SK-N-SH (cell line): Measurements from ENCODE around the gene SHISA8. TPM values are rescaled to one million over a fixed set of nuclear protein-coding genes. Genes with fewer than 3 reads are reported as not detected.

Source experiments
- CTCF ChIA-PET: fragments of 300-600, 350-600 bp; formaldehyde crosslinking; extraction: SDS; loops from one replicate; lab custom pipeline; 2021; lab: Yijun Ruan, JAX
- POLR2A ChIA-PET: fragments of 350-600 bp; sonication (Branson Sonifier 250); formaldehyde crosslinking; extraction: SDS; loops from one replicate; lab custom pipeline; 2020; ENCODE audit warnings: antibody characterized with exemption, inconsistent platforms; lab: Yijun Ruan, JAX
- DNase-seq: peaks from one replicate; pipeline ENCODE4 v3.0.0; 2012
- H2AFZ ChIP-seq: fragments of 200-600 bp; sonication (generic); 2 replicates; pipeline ENCODE4 v1.8.1; 2016; ENCODE audit warnings: antibody characterized with exemption, mild to moderate bottlenecking, low read depth
- H3F3A ChIP-seq: fragments of 200-600 bp; sonication (generic); replicated peaks from 2 replicates; pipeline ENCODE3; 2016; ENCODE audit warnings: antibody characterized with exemption, mild to moderate bottlenecking; ENCODE audit not compliant: insufficient read depth
- H3K27ac ChIP-seq, 2 experiments: fragments of 200-500 bp in 1 of 2; fragments of 200-600 bp in 1 of 2; sonication (Bioruptor generic) in 1 of 2; sonication (generic), shearing (Covaris generic) in 1 of 2; 2 replicates each; pipeline versions ENCODE4 v1.5.1 to v1.6.1; 2014 to 2016; ENCODE audit warnings: low read depth in 2 of 2, inconsistent platforms in 1 of 2, low read length in 1 of 2, mild to moderate bottlenecking in 1 of 2, mixed read lengths in 1 of 2
- H3K27me3 ChIP-seq: fragments of 200-600 bp; sonication (generic), shearing (Covaris generic); 2 replicates; pipeline ENCODE4 v1.6.1; 2016; ENCODE audit warnings: mixed run types; ENCODE audit not compliant: insufficient read depth
- H3K36me3 ChIP-seq, 2 experiments: fragments of 200-500 bp in 1 of 2; fragments of 200-600 bp in 1 of 2; sonication (Bioruptor generic) in 1 of 2; sonication (generic) in 1 of 2; replicated peaks in 1 of 2; 2 replicates each; pipeline versions ENCODE3 to v1.5.1; 2014 to 2016; ENCODE audit warnings: low read length in 1 of 2, mild to moderate bottlenecking in 1 of 2; ENCODE audit not compliant: insufficient read depth in 2 of 2, control insufficient read depth in 1 of 2
- H3K4me1 ChIP-seq, 2 experiments: fragments of 200-500 bp in 1 of 2; fragments of 200-600 bp in 1 of 2; sonication (Bioruptor generic) in 1 of 2; sonication (generic), shearing (Covaris generic) in 1 of 2; 2 replicates each; pipeline versions ENCODE4 v1.5.1 to v1.6.1; 2014 to 2016; ENCODE audit warnings: low read depth in 1 of 2, low read length in 1 of 2, mixed run types in 1 of 2; ENCODE audit not compliant: insufficient read depth in 2 of 2, control insufficient read depth in 1 of 2
- H3K4me2 ChIP-seq: fragments of 200-600 bp; sonication (generic), shearing (Covaris generic); 2 replicates; pipeline ENCODE4 v1.6.1; 2017; ENCODE audit warnings: mixed run types
- H3K4me3 ChIP-seq, 2 experiments: fragments of 200-500 bp in 1 of 2; fragments of 200-600 bp in 1 of 2; sonication (Bioruptor generic) in 1 of 2; sonication (generic), shearing (Covaris generic) in 1 of 2; 2 replicates each; pipeline versions ENCODE4 v1.5.1 to v1.8.1; 2014 to 2016; ENCODE audit warnings: low read depth in 2 of 2, inconsistent platforms in 1 of 2, low read length in 1 of 2, mild to moderate bottlenecking in 1 of 2, mixed read lengths in 1 of 2, moderate library complexity in 1 of 2
- H3K79me2 ChIP-seq: fragments of 200-600 bp; sonication (generic); 2 replicates; pipeline ENCODE4 v1.8.1; 2017; ENCODE audit warnings: mild to moderate bottlenecking; ENCODE audit not compliant: insufficient read depth
- H3K9ac ChIP-seq: fragments of 200-600 bp; sonication (generic); 2 replicates; pipeline ENCODE4 v1.6.1; 2017; ENCODE audit warnings: mixed run types
- H3K9me2 ChIP-seq: fragments of 200-600 bp; sonication (generic); 2 replicates; pipeline ENCODE4 v1.6.1; 2017; ENCODE audit warnings: mixed run types
- H3K9me3 ChIP-seq: fragments of 200-600 bp; sonication (generic); 2 replicates; pipeline ENCODE4 v1.6.1; 2017; ENCODE audit warnings: mixed run types, mild to moderate bottlenecking, moderate library complexity
- H4K20me1 ChIP-seq: fragments of 200-600 bp; sonication (generic); 2 replicates; pipeline ENCODE4 v1.6.1; 2017; ENCODE audit warnings: mild to moderate bottlenecking, mixed run types; ENCODE audit not compliant: insufficient read depth
- CHD2 ChIP-seq: fragments of 150-350 bp; IDR thresholded peaks from 2 replicates; pipeline ENCODE4 v1.6.1; 2018; ENCODE audit warnings: low read length; ENCODE audit not compliant: partially characterized antibody
- ELF1 ChIP-seq: IDR thresholded peaks from 2 replicates; pipeline ENCODE4 v1.4.0; 2012
- EP300 ChIP-seq, 2 experiments: IDR thresholded peaks; 2 replicates each; pipeline versions ENCODE4 v1.4.0 to v1.6.1; 2012; ENCODE audit warnings: borderline replicate concordance in 1 of 2, low read depth in 1 of 2, low read length in 1 of 2
- FOXJ3 ChIP-seq: sonication (generic); formaldehyde crosslinking; IDR thresholded peaks from 2 replicates; pipeline ENCODE4 v1.5.1; 2020; ENCODE audit warnings: mild to moderate bottlenecking, missing genetic modification reagents
- GATA2 ChIP-seq: sonication (generic); formaldehyde crosslinking; IDR thresholded peaks from 2 replicates; pipeline ENCODE4 v1.5.0; 2020; ENCODE audit warnings: mild to moderate bottlenecking, missing genetic modification reagents
- IRF3 ChIP-seq: fragments of 150-350 bp; IDR thresholded peaks from 2 replicates; pipeline ENCODE4 v1.6.1; 2016; ENCODE audit warnings: mild to moderate bottlenecking, low read depth, low read length
- JUND ChIP-seq: IDR thresholded peaks from 2 replicates; pipeline ENCODE4 v1.4.0; 2012
- MEF2A ChIP-seq: IDR thresholded peaks from 2 replicates; pipeline ENCODE4 v1.4.0; 2012; ENCODE audit warnings: low read depth, borderline replicate concordance
- NRF1 ChIP-seq: IDR thresholded peaks from 2 replicates; pipeline ENCODE4 v1.6.1; 2012; ENCODE audit warnings: low read depth, mild to moderate bottlenecking, low read length
- RFX5 ChIP-seq: IDR thresholded peaks from 2 replicates; pipeline ENCODE4 v1.6.1; 2012; ENCODE audit warnings: mild to moderate bottlenecking, improper control_type of control experiment, low read length
- RXRA ChIP-seq: IDR thresholded peaks from 2 replicates; pipeline ENCODE4 v1.4.0; 2012; ENCODE audit warnings: low read depth, mild to moderate bottlenecking, borderline replicate concordance
- SIN3A ChIP-seq: IDR thresholded peaks from 2 replicates; pipeline ENCODE4 v1.6.1; 2012; ENCODE audit warnings: low read depth, mild to moderate bottlenecking, low read length, moderate library complexity, borderline replicate concordance
- TAF1 ChIP-seq: IDR thresholded peaks from 2 replicates; pipeline ENCODE4 v1.6.1; 2012; ENCODE audit warnings: low read depth, mild to moderate bottlenecking, low read length, moderate library complexity, borderline replicate concordance
- TCF12 ChIP-seq: IDR thresholded peaks from 2 replicates; pipeline ENCODE4 v1.4.0; 2012
- TEAD4 ChIP-seq: IDR thresholded peaks from 2 replicates; pipeline ENCODE4 v1.4.0; 2012; ENCODE audit warnings: mild to moderate bottlenecking, borderline replicate concordance; ENCODE audit not compliant: insufficient read depth
- USF1 ChIP-seq: IDR thresholded peaks from 2 replicates; pipeline ENCODE4 v1.4.0; 2012; ENCODE audit warnings: low read depth, borderline replicate concordance
- YY1 ChIP-seq: IDR thresholded peaks from 2 replicates; pipeline ENCODE4 v1.4.0; 2012; ENCODE audit warnings: low read depth, mild to moderate bottlenecking
- ZBTB33 ChIP-seq: IDR thresholded peaks from 2 replicates; pipeline ENCODE4 v1.4.0; 2012; ENCODE audit warnings: low read depth, borderline replicate concordance
- WGBS: methylation state at CpG from one replicate; pipeline ENCODE4 v1.1.6; 2017; ENCODE audit warnings: low lambda C conversion rate; 5-methylcytosine and 5-hydroxymethylcytosine counted together
- polyA plus RNA-seq, 3 experiments: library from polyadenylated mRNA; depleted of rRNA; stranded (reverse); fragments of >200 nt; gene quantifications; 2 replicates each; pipeline ENCODE4 v1.2.3, GENCODE V29; 2012

The SHISA8 gene
- polyA plus RNA-seq, 1 of the 3 experiments (the other 2 are of a cell fraction) = not detected

GRCh38 chr22:41943661-41944209 lies 28.9 kb upstream of the SHISA8 start:
- WGBS = 78% methylated on average over 5 of the region's 9 CpGs
- H3K4me1 ChIP-seq = peaks cover 0 to 16% of the 10 kb centered on the region in 2 experiments; a peak in 1 of 4 replicates
- H3K9ac ChIP-seq = no peak overlapping the region
- H3K27ac ChIP-seq = peak overlapping the region in 1 of 2 experiments; percentile 27; a peak in 1 of 4 replicates
- ChIA-PET POLR2A (no interaction called here), CTCF (interaction anchor here (3.4 kb wide), 1 partner anchor 246 kb away, joined by 14 read pairs; no protein-coding TSS in a partner anchor)
- H2AFZ ChIP-seq = no peak overlapping the region
- H3K36me3 ChIP-seq = no peaks in the 10 kb centered on the region
- H3K79me2 ChIP-seq = peaks cover 6% of the 10 kb centered on the region; the same call in 1 of the 2 replicates
- H3K4me3 ChIP-seq = no peak overlapping the region
- DNase-seq = no peak
- no peaks in the 10 kb centered on the region for H4K20me1 ChIP-seq
- H3K27me3 ChIP-seq = no peaks in the 10 kb centered on the region
- no peak overlapping the region for H3K4me2 ChIP-seq
- no peak for TF ChIP-seq TEAD4
- no peak for TF ChIP-seq YY1
- no peak for TF ChIP-seq GATA2 (CRISPR knock-in tag)
- no peak for TF ChIP-seq IRF3
- TF ChIP-seq NRF1 = no peak
- no peak for TF ChIP-seq ELF1
- no peak for TF ChIP-seq CHD2
- TF ChIP-seq EP300 (IDR thresholded peaks at IDR 0.05; ENCODE audit: borderline replicate concordance in 1 of 2, low read depth in 1 of 2, low read length in 1 of 2) = no peak
- no peak for TF ChIP-seq TAF1
- TF ChIP-seq FOXJ3 (CRISPR knock-in tag) = no peak
- no peak for TF ChIP-seq ZBTB33
- TF ChIP-seq SIN3A = no peak
- TF ChIP-seq RXRA = no peak
- TF ChIP-seq USF1 = no peak
- TF ChIP-seq MEF2A = no peak
- TF ChIP-seq JUND = no peak
- TF ChIP-seq RFX5 = no peak
- TF ChIP-seq TCF12 = no peak
- H3F3A ChIP-seq = peaks cover 11% of the 10 kb centered on the region
- H3K9me3 ChIP-seq = no peaks in the 10 kb centered on the region
- H3K9me2 ChIP-seq = no peaks in the 10 kb centered on the region
